ENCODE data around the gene PDIA4.

PDIA4 gene

DNA sequence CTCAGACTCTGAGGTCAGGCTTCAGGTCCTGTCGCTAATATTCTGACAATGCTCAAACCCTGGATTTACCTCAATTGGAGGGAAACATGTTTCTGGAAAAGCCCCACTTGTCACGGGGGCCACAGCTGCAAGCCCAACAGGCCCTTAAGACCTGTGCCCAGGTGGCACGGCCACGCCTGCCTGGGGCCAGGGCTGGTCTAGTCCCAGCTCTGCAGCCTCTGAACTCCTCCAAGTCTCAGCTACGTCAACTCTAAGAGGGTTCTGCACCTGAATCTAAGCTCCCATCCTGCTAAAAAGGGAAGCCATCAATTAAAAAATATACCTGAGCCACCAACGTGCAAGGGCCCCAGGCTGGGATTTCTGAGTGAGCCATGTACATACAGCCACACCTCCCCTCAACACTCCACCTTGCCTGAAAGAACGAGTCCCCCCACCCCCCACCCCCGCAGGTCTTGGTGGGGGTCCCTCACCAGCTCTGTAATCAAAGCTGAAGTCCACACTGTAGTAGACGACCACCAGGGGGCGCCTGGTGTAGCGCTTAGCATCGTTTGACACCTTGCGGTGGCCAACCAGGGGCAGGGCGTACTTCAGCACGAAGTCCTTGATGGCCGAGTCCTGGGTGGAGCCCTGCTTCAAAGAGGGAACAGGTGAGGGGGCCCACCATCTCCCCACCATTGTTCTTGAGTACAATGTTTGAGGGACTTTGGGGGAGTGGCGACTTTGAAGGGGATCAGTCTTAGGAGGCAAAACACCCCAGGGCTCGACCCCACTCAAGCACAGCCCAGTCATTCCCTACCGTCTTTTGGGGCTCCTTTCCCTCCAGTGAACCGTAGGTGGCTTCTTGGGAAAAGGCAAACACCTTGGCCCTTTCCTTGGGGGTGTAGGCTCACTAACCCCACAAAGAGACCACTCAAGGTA, 22.6 kb downstream of the PDIA4 start:
- H3K4me2 ChIP-seq (ENCODE audit: low read length): no peak overlapping the region
- H3K9me3 ChIP-seq (ENCODE audit: low read length): no peaks in the 10 kb centered on the region
- peaks cover 94% of the 10 kb centered on the region for H3K36me3 ChIP-seq (ENCODE audit: insufficient read depth, low read length)
- H3K79me2 ChIP-seq (ENCODE audit: insufficient read depth, low read length): no peaks in the 10 kb centered on the region
- TF ChIP-seq, protein P1, sequence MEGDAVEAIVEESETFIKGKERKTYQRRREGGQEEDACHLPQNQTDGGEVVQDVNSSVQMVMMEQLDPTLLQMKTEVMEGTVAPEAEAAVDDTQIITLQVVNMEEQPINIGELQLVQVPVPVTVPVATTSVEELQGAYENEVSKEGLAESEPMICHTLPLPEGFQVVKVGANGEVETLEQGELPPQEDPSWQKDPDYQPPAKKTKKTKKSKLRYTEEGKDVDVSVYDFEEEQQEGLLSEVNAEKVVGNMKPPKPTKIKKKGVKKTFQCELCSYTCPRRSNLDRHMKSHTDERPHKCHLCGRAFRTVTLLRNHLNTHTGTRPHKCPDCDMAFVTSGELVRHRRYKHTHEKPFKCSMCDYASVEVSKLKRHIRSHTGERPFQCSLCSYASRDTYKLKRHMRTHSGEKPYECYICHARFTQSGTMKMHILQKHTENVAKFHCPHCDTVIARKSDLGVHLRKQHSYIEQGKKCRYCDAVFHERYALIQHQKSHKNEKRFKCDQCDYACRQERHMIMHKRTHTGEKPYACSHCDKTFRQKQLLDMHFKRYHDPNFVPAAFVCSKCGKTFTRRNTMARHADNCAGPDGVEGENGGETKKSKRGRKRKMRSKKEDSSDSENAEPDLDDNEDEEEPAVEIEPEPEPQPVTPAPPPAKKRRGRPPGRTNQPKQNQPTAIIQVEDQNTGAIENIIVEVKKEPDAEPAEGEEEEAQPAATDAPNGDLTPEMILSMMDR (IDR thresholded peaks at IDR 0.05; ENCODE audit: low read length): peak; percentile 97
- TF ChIP-seq EZH2 (IDR thresholded peaks at IDR 0.05; ENCODE audit: borderline replicate concordance, low read length): no peak
- no peaks in the 10 kb centered on the region for H3F3A ChIP-seq (ENCODE audit: insufficient read depth, low read length)
- H3K4me3 ChIP-seq (ENCODE audit: low read depth, low read length, poor library complexity, severe bottlenecking): no peak overlapping the region
- no peak overlapping the region for H3K27ac ChIP-seq (ENCODE audit: low read depth, low read length, poor library complexity, severe bottlenecking)
- no peak overlapping the region for H2AFZ ChIP-seq (ENCODE audit: low read length)
- H3K27me3 ChIP-seq (ENCODE audit: insufficient read depth, low read length): no peaks in the 10 kb centered on the region
- no peaks in the 10 kb centered on the region for H3K9me2 ChIP-seq (ENCODE audit: low read depth, low read length)
- H4K20me1 ChIP-seq (ENCODE audit: insufficient read depth, low read length): no peaks in the 10 kb centered on the region
- no peaks in the 10 kb centered on the region for H3K4me1 ChIP-seq (ENCODE audit: insufficient read depth, low read length, severe bottlenecking)
- H3K9ac ChIP-seq (ENCODE audit: low read length): no peak overlapping the region

DNA sequence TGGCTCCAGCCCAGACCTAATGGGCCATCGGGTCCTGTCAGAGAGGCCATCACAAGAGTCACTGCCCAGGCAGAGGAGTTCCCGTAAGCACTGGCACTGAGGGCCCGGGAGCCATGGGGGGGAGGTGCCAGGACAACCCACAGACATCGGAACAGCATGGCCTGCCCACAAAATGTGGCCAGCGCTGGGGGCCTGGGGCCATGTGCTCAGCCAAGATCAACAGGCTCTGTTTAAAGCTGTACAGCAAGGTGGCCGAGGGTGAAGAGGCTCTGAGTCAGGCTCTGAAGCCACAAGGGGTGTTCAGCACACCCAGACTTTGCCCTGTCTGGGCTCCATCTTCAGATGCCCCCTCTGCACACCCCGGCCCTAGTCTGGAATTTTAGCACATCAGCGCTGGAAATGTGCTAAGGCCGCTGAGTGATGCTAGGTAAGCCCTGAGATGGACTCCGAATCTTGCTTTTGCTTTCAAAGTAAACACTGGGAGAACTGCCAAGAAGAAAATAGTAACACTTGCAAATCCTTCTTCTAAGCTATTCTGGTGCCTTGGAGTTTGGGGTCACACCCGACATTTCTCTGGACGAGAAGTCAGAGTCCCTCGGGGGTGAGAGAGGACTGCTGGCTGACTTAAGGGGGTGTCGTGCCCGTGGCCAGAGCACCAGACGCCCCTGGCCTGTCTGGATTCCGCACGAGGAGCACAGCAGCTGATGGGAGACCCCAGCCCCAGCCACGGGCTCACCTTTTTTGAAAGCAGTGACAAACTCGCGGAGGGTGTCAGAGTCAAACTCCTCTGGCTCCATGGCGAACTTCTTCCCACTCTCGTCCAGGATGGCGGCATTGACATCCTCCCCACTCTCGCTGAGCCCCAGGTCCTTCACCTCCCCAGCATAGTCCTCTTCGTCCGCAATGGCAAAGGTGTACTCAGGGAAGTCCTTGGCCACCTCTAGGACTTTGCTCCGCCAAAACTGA, 23.6 kb downstream of the PDIA4 start:
- H2AFZ ChIP-seq (ENCODE audit: low read length): no peak overlapping the region
- no peaks in the 10 kb centered on the region for H3K9me3 ChIP-seq (ENCODE audit: low read length)
- H3K36me3 ChIP-seq (ENCODE audit: insufficient read depth, low read length): peaks cover 91% of the 10 kb centered on the region
- H3K27me3 ChIP-seq (ENCODE audit: insufficient read depth, low read length): no peaks in the 10 kb centered on the region
- H3K4me1 ChIP-seq (ENCODE audit: insufficient read depth, low read length, severe bottlenecking): no peaks in the 10 kb centered on the region
- no peak for TF ChIP-seq EZH2 (IDR thresholded peaks at IDR 0.05; ENCODE audit: borderline replicate concordance, low read length)
- TF ChIP-seq, protein P1 (IDR thresholded peaks at IDR 0.05; ENCODE audit: low read length): no peak
- no peaks in the 10 kb centered on the region for H3K79me2 ChIP-seq (ENCODE audit: insufficient read depth, low read length)
- H3K9ac ChIP-seq (ENCODE audit: low read length): no peak overlapping the region
- no peak overlapping the region for H3K4me3 ChIP-seq (ENCODE audit: low read depth, low read length, poor library complexity, severe bottlenecking)
- no peak overlapping the region for H3K4me2 ChIP-seq (ENCODE audit: low read length)
- H3K9me2 ChIP-seq (ENCODE audit: low read depth, low read length): no peaks in the 10 kb centered on the region
- H3K27ac ChIP-seq (ENCODE audit: low read depth, low read length, poor library complexity, severe bottlenecking): no peak overlapping the region
- H4K20me1 ChIP-seq (ENCODE audit: insufficient read depth, low read length): no peaks in the 10 kb centered on the region
- no peaks in the 10 kb centered on the region for H3F3A ChIP-seq (ENCODE audit: insufficient read depth, low read length)

DNA sequence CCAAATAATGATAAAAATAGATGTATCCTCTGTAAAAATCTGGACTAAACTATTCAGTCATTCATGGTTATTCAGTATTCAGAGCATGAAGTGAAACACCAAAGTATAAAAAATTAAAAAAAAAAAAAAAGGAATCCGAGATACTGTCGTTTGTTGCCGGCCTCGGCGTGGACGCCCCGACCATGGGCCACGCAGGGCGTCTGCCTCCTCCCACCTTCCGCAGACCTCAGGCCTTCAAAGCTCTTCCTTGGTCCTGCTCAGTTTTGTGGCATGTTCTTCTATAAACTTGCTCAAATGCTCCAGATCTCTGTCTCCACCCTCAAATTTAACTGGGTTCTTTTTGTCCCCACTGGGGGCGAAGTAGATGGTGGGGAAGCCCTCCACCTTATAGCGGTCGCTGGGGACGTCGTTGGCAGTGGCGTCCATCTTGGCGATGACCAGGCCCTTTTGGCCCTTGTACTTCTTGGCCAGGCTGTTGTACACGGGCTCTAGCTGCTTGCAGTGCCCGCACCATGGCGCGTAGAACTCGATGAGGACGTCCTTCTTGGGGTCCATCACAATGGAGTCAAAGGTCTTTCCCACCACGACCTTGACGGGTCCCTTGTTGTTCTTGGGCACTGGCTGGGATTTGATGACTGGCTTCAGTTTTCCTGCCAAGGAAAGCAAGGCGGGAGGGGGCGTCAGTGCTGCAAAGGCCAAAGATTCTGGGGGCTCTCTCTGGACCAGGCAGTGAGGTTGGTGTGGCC, 24.6 kb downstream of the PDIA4 start:
- Histone ChIP-seq H3K36me3 (ENCODE audit: insufficient read depth, low read length) (peaks cover 82% of the 10 kb centered on the region), H3F3A (ENCODE audit: insufficient read depth, low read length) (no peaks in the 10 kb centered on the region), H4K20me1 (ENCODE audit: insufficient read depth, low read length) (no peaks in the 10 kb centered on the region), H3K79me2 (ENCODE audit: insufficient read depth, low read length) (no peaks in the 10 kb centered on the region), H3K4me2 (ENCODE audit: low read length) (no peak overlapping the region), H3K27ac (ENCODE audit: low read depth, low read length, poor library complexity, severe bottlenecking) (no peak overlapping the region), H3K4me3 (ENCODE audit: low read depth, low read length, poor library complexity, severe bottlenecking) (no peak overlapping the region), H3K27me3 (ENCODE audit: insufficient read depth, low read length) (no peaks in the 10 kb centered on the region), H3K9me2 (ENCODE audit: low read depth, low read length) (no peaks in the 10 kb centered on the region), H2AFZ (ENCODE audit: low read length) (no peak overlapping the region), H3K9me3 (ENCODE audit: low read length) (no peaks in the 10 kb centered on the region), H3K9ac (ENCODE audit: low read length) (no peak overlapping the region), H3K4me1 (ENCODE audit: insufficient read depth, low read length, severe bottlenecking) (no peaks in the 10 kb centered on the region)
- TF ChIP-seq, protein P1 (IDR thresholded peaks at IDR 0.05; ENCODE audit: low read length): no peak
- TF ChIP-seq EZH2 (IDR thresholded peaks at IDR 0.05; ENCODE audit: borderline replicate concordance, low read length): no peak

All from OCI-LY1 (cell line).